ENCODE data around the gene CD164L2.

DNA sequence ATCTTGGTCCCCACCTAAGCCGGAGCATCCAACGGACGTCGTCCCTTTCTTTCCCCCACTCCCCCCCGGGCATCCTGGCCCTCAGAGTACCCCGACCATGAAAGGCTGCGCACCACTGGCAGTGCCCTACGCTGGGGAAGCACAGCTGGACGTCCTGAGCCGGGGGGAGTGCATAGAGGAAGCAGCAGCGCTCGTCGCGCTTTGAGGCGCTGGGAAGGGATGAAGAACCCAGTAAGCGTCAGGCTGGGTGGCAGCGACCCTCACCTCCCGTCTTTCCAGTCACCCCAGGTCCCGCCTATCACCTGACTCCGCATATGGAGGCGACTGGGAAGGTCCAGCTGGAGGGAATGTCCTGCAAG lies 22.1 kb downstream of the CD164L2 start:
- no peak for TF ChIP-seq CTCF (IDR thresholded peaks at IDR 0.05)
- no peak for TF ChIP-seq POLR2A (IDR thresholded peaks at IDR 0.05)

Data from adrenal gland (tissue), 5 donors.